Glutamatergic neuron (in vitro differentiated cells): Measurements from ENCODE around the gene TSHZ1. TPM values are rescaled to one million over a fixed set of nuclear protein-coding genes. Genes with fewer than 3 reads are reported as not detected.

ENCODE experiments used
- DNase-seq: peaks from one replicate; pipeline ENCODE4 v3.0.0; 2022
- H3K27ac Mint-ChIP-seq: one replicate; pipeline ENCODE4 v1.8.0; 2020; ENCODE audit warnings: mild to moderate bottlenecking, mixed read lengths, inconsistent platforms; ENCODE audit not compliant: unreplicated experiment
- H3K27me3 Mint-ChIP-seq: one replicate; pipeline ENCODE4 v1.8.0; 2020; ENCODE audit warnings: mild to moderate bottlenecking, moderate library complexity, mixed read lengths, inconsistent platforms; ENCODE audit not compliant: unreplicated experiment
- H3K36me3 Mint-ChIP-seq: one replicate; pipeline ENCODE4 v1.8.0; 2020; ENCODE audit warnings: mild to moderate bottlenecking, mixed read lengths, inconsistent platforms; ENCODE audit not compliant: unreplicated experiment
- H3K4me1 Mint-ChIP-seq: one replicate; pipeline ENCODE4 v1.8.0; 2020; ENCODE audit warnings: mild to moderate bottlenecking, low read depth, mixed read lengths, inconsistent platforms; ENCODE audit not compliant: unreplicated experiment
- H3K4me3 Mint-ChIP-seq: one replicate; pipeline ENCODE4 v1.8.0; 2020; ENCODE audit warnings: mild to moderate bottlenecking, mixed read lengths, inconsistent platforms; ENCODE audit not compliant: unreplicated experiment
- H3K9me3 Mint-ChIP-seq: one replicate; pipeline ENCODE4 v1.8.0; 2020; ENCODE audit warnings: mild to moderate bottlenecking, moderate library complexity, mixed read lengths, inconsistent platforms; ENCODE audit not compliant: unreplicated experiment
- total RNA-seq: library from RNA; stranded (reverse); fragmentation: NEBNext Ultra II Directional; extraction: Animal tissue kit (Norgen Biotek cat#: 25700); gene quantifications from one replicate; pipeline ENCODE4 v1.2.1, GENCODE V29; 2021; ENCODE audit not compliant: unreplicated experiment
- TF ChIP-seq, protein P1 (sequence below): fragments of 200-600 bp; sonication (generic); IDR thresholded peaks from one replicate; pipeline ENCODE4 v1.5.0; 2021; ENCODE audit not compliant: partially characterized antibody, unreplicated experiment

Gene TSHZ1
- total RNA-seq, 1 donor from 2014 or later = 5.3 TPM

DNA sequence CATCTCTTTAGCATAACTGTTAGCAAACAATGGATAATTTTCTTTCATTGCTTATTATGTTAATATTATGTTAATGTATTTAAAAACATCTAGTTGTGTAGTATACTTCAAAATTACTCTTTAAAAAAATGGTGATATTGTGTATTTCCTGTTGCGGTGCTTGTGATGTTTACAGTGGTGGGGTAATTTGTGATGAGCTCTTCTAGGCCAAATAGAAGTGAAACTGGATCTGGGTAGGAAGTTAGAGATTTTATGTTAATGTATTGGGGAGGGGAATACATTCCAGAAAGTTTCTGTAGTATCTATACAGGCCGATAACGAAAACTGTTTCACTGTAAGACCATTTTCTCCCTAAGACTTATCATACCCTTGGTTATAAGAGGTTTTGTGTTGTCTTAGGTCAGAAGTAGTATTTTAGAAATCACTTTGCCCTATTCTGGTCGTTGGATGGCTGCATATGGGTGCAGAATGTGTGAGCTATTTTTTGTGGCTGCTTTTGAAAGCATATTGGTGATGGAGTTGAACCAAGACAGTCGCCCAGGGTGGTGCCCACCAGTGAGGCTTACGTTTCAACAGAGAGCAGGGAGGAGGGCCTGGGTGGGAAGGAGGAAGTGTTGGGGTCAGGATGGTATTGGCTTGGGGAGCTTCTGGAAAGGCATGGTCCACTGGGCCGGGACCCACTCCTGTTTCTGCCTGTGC, 5.8 kb downstream of the TSHZ1 start:
- peak overlapping the region; percentile 52 for H3K27ac Mint-ChIP-seq
- peaks cover 7% of the 10 kb centered on the region for H3K27me3 Mint-ChIP-seq
- TF ChIP-seq, protein P1, sequence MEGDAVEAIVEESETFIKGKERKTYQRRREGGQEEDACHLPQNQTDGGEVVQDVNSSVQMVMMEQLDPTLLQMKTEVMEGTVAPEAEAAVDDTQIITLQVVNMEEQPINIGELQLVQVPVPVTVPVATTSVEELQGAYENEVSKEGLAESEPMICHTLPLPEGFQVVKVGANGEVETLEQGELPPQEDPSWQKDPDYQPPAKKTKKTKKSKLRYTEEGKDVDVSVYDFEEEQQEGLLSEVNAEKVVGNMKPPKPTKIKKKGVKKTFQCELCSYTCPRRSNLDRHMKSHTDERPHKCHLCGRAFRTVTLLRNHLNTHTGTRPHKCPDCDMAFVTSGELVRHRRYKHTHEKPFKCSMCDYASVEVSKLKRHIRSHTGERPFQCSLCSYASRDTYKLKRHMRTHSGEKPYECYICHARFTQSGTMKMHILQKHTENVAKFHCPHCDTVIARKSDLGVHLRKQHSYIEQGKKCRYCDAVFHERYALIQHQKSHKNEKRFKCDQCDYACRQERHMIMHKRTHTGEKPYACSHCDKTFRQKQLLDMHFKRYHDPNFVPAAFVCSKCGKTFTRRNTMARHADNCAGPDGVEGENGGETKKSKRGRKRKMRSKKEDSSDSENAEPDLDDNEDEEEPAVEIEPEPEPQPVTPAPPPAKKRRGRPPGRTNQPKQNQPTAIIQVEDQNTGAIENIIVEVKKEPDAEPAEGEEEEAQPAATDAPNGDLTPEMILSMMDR = no peak
- H3K36me3 Mint-ChIP-seq = no peaks in the 10 kb centered on the region
- peaks cover 27% of the 10 kb centered on the region for H3K4me1 Mint-ChIP-seq
- H3K4me3 Mint-ChIP-seq = peak overlapping the region; percentile 13
- peaks cover 16% of the 10 kb centered on the region for H3K9me3 Mint-ChIP-seq
- DNase-seq = no peak

DNA sequence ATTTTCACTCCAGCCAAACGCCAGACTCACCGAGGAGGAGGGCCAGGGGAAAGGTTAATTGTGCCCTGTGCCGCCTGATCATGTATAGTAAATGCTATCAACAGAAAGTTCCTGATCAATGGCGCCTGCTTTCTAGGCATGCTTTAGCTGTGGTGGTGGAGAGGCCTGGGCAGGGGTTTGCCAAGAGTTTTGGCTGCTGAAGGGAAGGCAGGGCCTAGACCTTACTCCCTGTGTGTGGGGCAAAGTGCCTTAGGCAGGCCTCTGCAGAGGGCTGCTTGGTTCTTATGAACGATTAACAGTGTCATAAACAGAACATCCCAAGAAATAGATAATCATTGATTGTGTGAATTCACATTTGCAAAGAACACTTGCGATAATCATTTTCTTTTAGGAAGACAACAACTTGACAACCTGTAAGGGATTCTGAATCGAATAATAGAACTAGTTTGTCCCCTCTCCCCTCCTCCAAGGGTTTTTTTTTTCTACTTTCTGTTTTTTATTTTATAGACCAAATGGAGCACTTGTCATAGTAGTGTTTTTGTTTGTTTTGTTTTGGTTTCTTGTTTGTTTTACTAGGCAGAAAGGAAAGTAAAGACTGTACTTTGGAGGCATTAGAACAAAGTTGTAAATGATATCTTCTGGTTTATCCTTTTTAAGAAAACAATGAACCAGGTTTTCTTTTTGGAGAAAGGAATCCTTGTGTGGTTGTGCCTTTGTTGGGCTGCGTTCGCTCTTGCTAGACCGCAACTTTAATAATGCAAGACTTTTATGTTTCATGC, 6.5 kb downstream of the TSHZ1 start:
- H3K4me1 Mint-ChIP-seq = peaks cover 27% of the 10 kb centered on the region
- no peak overlapping the region for H3K4me3 Mint-ChIP-seq
- DNase-seq = no peak
- no peaks in the 10 kb centered on the region for H3K36me3 Mint-ChIP-seq
- TF ChIP-seq, protein P1 = no peak
- H3K27me3 Mint-ChIP-seq = peaks cover 6% of the 10 kb centered on the region
- H3K9me3 Mint-ChIP-seq = peaks cover 16% of the 10 kb centered on the region
- H3K27ac Mint-ChIP-seq = no peak overlapping the region

DNA sequence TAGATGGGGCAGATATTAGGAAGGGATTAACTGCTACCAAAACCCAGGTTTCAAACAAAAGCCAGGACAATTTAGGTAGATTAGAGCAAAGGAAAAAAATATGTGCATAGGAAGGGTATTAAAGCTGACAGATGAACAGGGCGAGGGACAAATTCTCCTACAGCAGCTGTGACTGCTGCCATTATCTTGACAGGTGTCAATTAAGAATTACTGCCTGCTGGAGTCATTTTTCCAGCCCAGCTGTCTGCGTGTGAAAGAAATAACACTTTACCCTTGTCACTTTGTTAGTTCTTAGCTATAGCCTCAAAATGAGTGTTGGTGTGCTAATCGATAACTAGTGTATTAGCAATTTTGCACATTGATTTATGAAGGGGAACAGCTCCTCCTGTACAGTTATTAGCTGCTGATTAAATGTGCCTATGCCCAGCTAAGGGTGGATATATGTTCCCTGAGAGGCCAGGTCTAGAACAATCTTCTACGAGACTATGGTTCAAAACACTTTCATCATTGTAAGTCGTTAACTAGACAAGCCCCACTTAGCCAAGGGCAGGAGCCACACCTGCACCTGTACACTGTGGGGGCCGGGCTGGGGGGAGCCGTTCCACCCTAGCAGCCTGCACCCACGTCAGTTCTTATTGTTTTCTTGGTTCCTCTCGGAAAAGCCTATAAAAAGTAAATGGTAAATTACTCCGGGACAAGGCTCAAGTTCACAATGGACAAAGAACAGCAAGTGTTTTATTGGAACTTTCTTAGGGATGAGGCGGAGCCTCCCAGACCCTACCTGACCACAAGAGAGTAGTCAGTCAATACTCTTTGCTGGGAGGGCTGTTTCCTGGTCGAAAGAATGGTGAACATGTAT, 7.7 kb downstream of the TSHZ1 start:
- no peaks in the 10 kb centered on the region for H3K36me3 Mint-ChIP-seq
- peaks cover 7% of the 10 kb centered on the region for H3K9me3 Mint-ChIP-seq
- TF ChIP-seq, protein P1 = no peak
- H3K27ac Mint-ChIP-seq = peak overlapping the region; percentile 30
- H3K4me3 Mint-ChIP-seq = peak overlapping the region; percentile 31
- no peak for DNase-seq
- no peaks in the 10 kb centered on the region for H3K27me3 Mint-ChIP-seq
- peaks cover 24% of the 10 kb centered on the region for H3K4me1 Mint-ChIP-seq

DNA sequence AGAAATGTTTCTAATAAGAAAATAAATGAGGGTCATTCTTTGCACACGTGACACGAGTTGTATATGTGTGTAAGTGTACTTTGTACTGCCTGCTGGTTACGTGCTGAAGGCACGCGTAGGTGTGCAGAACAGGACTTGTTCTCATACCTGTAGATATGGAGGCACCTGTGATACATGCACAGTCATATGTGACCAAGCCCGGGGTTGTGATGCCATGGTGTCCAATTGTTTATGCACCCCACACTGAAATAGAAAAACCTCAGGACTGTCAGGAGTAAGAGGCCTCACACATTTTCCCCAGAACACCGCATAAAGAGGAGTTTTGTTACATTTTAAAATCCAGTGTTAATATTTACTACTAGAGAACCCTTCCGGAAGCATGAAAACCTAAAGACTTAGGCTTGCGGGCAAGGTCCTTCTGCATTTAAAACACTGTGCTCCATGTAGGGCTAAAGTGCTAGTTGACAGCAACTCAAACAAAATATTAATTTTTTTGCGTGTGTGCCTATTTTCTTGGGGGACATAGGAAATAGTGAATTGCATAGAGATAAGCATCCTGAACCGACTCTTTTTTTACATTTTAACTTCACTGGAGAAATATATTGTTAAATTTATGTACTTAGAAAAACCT, 9.3 kb downstream of the TSHZ1 start:
- DNase-seq = no peak
- H3K9me3 Mint-ChIP-seq = peaks cover 7% of the 10 kb centered on the region
- no peak overlapping the region for H3K4me3 Mint-ChIP-seq
- no peak overlapping the region for H3K27ac Mint-ChIP-seq
- TF ChIP-seq, protein P1 = no peak
- peaks cover 32% of the 10 kb centered on the region for H3K4me1 Mint-ChIP-seq
- no peaks in the 10 kb centered on the region for H3K36me3 Mint-ChIP-seq
- no peaks in the 10 kb centered on the region for H3K27me3 Mint-ChIP-seq
